ENCODE data around the gene PRMT2.
"Not testable (repeated sequence)": the region's sequence is repeated elsewhere in the genome, so short reads cannot be mapped to it uniquely, and the experiment has no call there.

DNA sequence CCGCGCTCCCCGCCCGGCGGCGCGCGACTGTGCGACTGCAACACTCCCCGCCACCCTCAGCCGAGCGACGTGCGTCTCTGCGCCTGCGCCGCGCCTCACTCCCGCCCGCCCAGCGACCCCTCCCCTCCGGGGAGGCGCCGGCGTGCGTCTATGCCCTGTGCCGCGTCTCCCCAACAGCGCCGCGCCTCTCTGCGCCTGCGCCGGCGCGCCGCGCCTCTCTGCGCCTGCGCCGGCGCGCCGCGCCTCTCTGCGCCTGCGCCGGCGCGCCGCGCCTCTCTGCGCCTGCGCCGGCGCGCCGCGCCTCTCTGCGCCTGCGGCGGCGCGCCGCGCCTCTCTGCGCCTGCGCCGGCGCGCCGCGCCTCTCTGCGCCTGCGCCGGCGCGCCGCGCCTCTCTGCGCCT lies 63.2 kb downstream of the PRMT2 start:
- TF ChIP-seq, protein P1, sequence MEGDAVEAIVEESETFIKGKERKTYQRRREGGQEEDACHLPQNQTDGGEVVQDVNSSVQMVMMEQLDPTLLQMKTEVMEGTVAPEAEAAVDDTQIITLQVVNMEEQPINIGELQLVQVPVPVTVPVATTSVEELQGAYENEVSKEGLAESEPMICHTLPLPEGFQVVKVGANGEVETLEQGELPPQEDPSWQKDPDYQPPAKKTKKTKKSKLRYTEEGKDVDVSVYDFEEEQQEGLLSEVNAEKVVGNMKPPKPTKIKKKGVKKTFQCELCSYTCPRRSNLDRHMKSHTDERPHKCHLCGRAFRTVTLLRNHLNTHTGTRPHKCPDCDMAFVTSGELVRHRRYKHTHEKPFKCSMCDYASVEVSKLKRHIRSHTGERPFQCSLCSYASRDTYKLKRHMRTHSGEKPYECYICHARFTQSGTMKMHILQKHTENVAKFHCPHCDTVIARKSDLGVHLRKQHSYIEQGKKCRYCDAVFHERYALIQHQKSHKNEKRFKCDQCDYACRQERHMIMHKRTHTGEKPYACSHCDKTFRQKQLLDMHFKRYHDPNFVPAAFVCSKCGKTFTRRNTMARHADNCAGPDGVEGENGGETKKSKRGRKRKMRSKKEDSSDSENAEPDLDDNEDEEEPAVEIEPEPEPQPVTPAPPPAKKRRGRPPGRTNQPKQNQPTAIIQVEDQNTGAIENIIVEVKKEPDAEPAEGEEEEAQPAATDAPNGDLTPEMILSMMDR (IDR thresholded peaks at IDR 0.05) = not testable (repeated sequence)
- TF ChIP-seq POLR2AphosphoS5 (IDR thresholded peaks at IDR 0.05; ENCODE audit: low read depth, low read length); REST (IDR thresholded peaks at IDR 0.05; ENCODE audit: insufficient read depth in 1 of 2, low read depth in 2 of 2, low read length in 1 of 2); TCF7L2 (IDR thresholded peaks at IDR 0.05; ENCODE audit: low read depth, low read length); SIN3A (IDR thresholded peaks at IDR 0.05; ENCODE audit: borderline replicate concordance, insufficient read depth, low read depth, low read length): not testable (repeated sequence)

Data from Panc1 (cell line).